SW480 (cell line): ENCODE data around the gene IL6.
A peak's percentile ranks its signal among the peaks of the same experiment; 100 is the strongest.
"Not testable (repeated sequence)": the region's sequence is repeated elsewhere in the genome, so short reads cannot be mapped to it uniquely, and the experiment has no call there.

Experiments
- DNase-seq: peaks from one replicate; pipeline ENCODE4 v3.0.0-alpha.2; 2016; ENCODE audit warnings: low spot score

IL6 gene

DNA sequence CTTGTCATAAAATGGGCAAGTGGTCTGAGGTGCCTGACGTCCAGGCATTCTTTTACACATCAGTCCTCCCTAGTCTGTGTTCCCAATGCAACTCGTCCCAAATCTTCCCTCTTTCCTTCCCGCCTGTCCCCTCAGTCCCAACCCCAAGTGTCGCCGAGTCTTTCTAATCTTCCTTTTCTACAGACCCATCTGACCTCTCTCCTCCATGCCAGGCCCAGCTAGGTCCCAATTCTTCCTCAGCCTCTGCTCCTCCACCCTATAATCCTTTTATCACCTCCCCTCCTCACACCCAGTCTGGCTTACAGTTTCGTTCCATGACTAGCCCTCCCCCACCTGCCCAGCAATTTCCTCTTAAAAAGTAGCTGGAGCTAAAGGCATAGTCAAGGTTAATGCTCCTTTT is 22.3 kb upstream of the IL6 start:
- not testable (repeated sequence) for DNase-seq

DNA sequence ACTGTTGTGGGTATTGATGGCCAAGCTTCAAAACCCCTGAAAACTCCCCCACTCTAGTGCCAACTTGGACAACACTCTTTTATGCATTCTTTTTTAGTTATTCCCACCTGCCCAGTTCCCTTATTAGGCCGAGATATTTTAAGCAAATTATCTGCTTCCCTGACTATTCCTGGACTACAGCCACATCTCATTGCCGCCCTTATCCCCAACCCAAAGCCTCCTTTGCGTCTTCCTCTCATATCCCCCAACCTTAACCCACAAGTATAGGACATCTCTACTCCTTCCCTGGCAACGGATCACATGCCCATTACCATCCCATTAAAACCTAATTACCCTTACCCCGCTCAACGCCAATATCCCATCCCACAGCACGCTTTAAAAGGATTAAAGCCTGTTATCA is 21.1 kb upstream of the IL6 start:
- DNase-seq = not testable (repeated sequence)

DNA sequence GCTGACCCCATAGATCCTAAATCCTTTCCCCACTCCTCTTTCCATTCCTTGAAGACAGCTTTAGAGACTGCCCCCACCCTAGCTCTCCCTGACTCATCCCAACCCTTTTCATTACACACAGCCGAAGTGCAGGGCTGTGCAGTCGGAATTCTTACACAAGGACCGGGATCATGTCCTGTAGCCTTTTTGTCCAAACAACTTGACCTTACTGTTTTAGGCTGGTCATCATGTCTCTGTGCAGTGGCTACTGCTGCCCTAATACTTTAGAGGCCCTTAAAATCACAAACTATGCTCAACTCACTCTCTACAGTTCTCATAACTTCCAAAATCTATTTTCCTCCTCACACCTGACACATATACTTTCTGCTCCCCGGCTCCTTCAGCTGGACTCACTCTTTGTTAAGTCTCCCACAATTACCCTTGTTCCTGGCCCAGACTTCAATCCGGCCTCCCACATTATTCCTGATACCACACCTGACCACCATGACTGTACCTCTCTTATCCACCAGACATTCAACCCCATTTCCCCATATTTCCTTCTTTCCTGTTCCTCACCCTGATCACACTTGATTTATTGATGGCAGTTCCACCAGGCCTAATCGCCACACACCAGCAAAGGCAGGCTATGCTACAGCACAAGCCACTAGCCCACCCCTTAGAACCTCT is 19.8 kb upstream of the IL6 start:
- DNase-seq = not testable (repeated sequence)

DNA sequence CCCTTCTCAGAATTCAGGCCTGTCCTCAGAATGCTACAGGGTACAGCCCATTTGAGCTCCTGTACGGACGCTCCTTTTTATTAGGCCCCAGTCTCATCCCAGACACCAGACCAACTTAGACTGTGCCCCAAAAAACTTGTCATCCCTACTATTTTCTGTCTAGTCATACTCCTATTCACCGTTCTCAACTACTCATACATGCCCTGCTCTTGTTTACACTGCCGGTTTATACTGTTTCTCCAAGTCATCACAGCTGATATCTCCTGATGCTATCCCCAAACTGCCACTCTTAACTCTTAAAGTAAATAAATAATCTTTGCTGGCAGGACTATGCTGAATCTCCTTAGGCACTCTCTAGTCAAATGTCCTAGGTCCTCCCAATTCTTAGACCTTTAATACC is 18.8 kb upstream of the IL6 start:
- DNase-seq = not testable (repeated sequence)

DNA sequence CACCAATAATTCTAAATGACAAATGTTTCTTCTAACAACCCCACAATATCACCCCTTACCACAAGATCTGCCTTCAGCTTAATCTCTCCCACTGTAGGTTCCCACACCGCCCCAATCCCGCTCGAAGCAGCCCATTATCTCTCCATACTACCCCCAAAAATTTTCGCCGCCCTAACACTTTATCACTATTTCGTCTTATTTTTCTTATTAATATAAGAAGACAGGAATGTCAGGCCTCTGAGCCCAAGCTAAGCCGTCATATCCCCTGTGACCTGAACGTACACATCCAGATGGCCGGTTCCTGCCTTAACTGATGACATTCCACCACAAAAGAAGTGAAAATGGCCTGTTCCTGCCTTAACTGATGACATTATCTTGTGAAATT is 18.3 kb upstream of the IL6 start:
- DNase-seq = not testable (repeated sequence)

DNA sequence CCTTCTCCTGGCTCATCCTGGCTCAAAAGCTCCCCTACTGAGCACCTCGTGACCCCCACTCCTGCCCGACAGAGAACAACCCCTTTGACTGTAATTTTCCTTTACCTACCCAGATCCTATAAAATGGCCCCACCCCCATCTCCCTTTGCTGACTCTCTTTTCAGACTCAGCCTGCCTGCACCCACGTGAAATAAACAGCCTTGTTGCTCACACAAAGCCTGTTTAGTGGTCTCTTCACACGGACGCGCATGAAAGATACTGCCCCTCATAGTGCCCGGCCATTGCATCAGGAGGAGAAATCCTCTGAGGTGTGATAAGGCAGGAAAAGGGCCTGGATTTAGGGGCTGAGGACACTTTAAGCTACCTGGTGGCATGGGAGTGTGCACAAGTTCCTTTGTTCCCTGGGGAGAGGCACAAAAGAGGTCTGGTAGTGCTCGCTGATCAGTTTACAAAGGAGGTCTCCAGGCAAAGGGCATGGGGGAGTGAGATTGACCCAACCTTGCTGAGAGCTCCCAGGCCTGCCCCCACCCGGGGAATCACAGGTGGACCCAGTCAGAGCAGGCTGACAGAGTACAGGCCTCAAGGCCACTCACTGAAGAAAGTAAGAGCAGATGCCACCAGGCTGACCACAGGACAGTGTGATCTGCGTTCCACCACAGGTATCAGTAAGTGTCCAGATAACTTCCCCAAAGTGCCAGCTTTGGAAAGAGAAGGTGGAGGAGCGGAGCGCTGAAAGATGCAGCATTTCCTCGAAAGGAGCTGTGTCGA is 17.8 kb upstream of the IL6 start:
- DNase-seq = not testable (repeated sequence)

DNA sequence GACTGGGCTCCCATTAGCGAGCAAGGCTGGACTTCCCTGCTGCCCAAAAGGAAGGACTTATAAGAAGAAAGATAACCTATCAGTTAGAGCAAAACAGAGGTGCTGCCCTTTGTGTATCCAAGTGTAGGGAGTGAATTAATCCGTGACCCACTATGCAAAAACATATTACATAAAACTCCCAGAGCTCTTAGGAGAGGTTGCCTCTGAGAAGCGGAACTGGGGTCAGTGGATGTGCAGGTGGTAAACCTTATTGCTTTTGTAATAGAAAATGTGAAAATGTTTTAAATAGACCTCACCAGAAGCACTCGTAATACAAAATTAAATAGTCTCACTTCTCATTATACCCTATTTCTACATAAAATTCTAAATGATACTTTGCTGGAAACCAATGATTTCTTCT is 17.1 kb upstream of the IL6 start:
- DNase-seq = no peak

DNA sequence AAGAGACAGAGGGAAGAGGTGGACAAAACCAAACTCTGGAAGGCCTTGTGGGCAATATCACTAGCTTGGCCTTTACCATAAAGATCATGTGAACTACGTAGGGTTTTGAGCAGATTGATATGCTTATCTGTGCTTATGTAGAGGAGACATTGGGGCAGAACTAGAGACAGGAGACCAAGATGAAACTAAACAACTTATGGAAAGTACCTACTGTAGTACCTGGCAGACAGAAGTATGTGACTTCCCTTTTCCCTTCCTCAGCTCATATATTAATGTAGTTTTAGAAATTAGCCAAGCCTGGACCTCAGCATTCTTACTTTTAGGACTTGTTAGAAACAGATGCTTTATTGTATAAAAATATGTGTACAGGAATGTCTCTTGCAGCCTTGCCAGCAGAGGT is 14.0 kb upstream of the IL6 start:
- no peak for DNase-seq

DNA sequence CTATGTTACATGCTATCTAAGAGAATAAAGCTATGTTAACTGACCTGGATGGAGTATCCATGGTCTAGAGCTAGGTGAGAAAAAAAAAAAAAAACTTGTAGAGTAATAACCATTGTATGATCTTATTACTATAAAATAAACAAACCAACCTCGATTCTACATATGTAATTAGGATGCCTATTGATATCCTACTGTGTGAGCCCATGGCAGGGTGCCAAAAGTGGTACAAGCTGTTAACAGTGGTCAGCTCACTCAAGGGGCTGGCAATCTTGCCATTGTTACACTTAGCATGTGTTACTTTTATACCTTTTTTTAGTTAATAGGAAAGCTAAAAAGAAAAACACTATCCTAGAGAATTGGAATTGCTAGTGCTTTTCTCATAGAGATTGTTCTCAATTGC is 13.5 kb upstream of the IL6 start:
- DNase-seq = no peak

DNA sequence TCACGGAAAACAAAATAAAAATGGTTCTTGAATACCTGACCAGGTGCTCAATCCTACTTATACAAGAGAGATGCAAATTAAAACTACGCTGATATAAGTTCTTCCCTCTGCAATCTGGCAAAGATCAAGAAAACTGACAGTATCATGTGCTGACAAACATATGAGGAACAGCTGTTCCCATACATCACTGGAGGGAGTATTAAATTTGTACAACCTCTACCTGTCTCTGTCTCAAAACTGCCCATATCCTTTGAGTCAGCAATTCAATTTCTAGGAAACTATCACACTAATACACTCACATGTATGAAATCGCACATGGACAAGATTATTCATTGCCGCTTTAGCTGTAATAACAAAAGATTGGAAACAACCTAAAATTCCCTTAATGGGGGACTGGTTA is 11.0 kb upstream of the IL6 start:
- no peak for DNase-seq

DNA sequence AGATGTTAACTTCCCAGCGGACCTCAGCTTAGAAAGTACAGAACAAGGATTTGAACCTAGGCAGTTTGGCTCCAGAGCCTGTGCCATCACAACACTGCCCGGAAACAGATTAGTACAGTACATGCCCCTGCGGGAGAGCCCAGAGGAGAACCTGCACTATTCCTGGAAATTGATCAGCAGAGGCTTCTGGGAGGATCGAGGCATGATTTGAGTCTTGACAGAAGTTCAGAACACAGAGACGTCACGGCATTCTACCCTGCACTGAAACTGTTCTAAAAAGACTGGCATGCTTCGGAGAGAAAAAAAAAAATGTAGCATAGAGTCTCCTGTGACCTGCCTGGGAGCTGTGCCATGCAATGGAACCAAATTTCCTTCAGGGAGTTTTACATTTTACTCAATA is 9.2 kb upstream of the IL6 start:
- no peak for DNase-seq

DNA sequence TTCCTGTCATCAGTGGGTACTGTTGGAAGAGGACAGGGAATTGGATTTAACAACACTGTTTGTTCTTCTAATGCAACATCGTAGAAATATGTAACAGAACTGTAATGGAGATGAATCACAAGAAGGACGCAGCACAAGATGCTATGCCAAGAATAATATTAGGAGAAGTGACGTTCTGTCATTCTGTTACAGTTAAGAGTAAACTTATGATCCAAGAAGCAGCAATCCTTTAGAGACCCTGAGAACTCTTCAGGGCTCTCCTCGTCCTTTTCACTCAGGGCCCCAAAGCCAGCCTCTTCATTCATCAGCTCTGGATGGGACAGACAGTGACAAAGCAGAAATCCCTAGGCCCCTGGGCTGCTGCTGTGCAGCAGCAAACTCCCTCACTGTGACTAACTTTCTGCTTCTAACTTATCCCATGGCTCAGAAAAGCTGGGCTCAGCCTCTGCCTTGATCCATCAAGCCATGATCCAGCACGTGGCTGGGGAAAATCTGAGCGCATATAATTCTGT is 8.7 kb upstream of the IL6 start:
- no peak for DNase-seq

DNA sequence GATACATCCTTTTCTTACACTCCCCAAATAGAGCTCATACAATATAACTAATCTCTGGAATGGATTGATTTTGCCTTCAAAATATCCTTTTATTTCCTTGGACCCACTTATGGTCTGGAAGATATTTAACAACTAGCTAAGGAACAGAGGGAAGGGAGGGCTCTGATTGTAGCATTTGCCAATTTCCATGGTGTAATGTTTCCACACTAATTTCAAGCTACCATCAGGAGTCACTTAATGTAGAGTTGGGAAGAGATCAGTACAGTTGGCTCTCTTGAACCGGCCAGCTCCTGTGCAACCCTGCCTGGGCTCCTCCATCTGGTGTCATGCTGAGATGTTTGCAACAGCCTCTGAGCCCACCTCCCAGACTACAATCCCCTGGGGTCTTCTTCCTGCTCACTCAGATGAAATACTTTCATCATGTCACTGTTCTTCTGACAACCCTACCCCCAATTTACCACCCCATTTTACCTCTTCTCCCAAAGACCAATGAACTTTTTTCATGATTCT is 8.0 kb upstream of the IL6 start:
- DNase-seq = no peak

DNA sequence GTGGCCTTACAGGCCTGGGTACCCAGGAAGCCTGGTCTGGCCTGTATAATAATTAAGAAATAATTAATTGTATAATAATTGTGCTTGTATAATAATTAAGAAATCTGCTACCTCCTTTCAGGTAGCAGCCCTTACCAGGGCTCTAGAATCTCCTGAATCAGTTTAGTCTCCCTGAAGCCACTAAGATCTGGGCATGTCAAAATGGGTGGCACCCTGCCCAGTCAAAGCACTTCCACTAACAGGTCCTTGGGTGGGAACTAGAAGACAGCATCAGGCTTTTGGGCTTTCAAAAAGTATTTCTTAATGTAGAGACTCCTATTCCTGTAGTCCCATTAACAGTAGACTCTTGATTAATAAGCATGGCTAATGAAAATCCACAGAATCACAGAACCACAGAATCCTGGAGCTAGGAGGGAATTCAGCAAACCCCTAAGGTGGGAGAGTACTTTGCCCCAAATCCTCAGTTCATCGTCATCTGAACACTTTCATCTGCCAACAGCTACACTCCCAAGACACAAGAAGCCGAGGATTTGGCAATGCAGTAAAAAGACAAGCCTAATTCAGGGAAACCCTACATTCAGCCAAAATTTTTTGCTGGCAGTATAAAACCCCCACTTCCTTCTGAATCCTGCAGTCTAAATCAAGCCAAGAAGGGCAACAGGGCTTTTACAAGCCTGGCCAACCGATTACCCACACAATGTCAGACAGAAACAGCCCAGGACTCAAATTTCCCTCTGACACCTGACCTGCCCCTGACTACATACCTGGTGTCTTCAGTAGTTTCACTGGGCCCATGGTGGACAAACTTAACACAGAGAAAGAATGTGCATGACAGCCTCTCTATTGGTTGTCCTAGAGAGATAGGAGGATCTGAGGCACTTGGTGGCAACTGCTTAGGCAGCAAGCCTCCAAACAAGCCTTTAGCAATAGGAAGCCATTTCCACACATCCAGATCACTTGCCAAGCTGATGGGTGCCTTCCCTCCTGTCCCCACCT is 5.9 kb upstream of the IL6 start:
- DNase-seq = no peak

DNA sequence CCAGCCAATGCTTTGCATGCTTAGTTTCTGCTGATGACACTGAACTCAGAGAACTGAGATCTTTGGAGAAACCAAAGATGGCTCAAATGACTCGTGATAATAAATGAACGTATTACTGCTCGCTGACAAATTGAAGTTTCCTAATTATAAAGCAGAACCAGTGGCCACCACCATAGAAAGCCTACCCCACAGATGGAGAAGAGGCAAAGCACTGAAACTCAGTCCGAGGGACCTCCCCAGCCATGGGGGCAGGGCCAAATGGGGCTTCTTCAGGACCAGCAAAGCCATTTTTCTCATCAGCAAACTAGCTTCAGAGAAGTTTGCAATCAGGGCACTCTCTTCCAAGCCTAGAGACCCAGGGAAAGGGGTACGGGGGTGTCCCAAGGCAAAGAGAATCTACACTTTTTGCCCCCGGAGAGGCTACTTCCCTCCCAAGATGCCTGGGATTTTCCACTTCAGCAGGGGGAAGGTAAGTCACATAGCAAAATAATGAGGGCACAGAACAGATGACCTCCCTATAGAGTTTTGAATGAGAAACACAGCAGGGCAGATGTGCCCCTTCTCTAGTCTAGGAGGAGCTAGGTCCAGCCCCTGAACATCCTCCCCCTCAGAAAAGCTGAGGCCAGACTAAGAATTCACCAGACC is 4.3 kb upstream of the IL6 start:
- DNase-seq = no peak

DNA sequence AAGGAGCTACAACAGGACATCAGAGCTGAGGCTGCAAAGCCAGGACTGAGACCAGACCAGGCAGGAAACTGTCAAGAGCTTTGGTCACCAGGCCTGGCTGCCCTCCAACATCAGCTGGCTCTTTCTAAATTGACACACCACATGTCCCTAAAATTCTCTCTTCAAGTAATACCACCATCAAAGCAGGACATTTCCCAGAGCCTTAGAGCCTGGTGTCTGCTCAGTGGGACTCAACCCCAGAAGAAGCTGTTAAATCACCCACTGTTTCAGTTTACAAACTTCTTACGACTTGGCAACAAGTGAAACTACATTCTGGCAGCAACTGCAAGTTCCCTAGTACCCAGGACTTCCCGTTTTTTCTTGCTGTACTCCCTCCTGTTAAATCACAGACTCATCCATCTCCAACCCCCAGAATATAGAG is 3.8 kb upstream of the IL6 start:
- no peak for DNase-seq

DNA sequence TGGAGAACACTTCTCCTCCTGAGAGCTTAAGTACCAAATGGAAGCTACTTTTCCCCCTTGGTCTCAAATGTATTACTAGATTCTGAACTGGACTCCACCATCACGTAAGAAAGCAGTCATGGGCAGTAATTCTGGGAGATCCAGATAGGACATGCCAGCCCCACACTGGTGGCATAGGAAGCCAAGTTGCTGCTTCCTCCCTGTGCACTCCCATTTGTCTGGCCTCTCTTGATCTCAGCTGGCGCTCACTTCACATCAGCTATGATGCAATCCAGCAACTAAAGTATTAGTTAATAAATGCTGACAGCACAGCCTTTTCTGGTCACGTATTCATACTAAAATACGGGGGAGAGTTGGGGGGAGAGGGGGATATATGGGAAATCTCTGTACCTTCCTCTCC is 3.4 kb upstream of the IL6 start:
- DNase-seq = no peak

DNA sequence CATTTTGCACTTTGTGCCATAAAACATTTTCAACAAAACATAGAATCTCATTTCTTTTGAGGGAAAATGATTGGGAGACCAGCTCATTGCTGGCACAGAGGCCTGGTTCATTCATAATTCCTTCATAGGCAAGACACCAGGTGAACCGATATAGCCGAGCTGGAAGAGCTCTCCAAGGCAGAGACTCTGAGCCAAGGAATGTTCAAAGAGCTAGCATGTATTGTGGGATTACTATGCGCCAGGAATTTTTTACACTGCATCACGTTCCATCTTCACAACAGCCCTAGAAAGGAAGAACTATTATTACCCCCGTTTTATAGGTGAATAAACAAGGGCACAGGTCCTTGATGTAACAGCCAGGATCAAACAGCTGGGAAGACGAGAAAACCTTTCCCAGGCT is 2.1 kb upstream of the IL6 start:
- DNase-seq = no peak

DNA sequence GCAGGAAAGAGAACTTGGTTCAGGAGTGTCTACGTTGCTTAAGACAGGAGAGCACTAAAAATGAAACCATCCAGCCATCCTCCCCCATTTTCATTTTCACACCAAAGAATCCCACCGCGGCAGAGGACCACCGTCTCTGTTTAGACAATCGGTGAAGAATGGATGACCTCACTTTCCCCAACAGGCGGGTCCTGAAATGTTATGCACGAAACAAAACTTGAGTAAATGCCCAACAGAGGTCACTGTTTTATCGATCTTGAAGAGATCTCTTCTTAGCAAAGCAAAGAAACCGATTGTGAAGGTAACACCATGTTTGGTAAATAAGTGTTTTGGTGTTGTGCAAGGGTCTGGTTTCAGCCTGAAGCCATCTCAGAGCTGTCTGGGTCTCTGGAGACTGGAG is 1.4 kb upstream of the IL6 start:
- DNase-seq = peak; percentile 31

DNA sequence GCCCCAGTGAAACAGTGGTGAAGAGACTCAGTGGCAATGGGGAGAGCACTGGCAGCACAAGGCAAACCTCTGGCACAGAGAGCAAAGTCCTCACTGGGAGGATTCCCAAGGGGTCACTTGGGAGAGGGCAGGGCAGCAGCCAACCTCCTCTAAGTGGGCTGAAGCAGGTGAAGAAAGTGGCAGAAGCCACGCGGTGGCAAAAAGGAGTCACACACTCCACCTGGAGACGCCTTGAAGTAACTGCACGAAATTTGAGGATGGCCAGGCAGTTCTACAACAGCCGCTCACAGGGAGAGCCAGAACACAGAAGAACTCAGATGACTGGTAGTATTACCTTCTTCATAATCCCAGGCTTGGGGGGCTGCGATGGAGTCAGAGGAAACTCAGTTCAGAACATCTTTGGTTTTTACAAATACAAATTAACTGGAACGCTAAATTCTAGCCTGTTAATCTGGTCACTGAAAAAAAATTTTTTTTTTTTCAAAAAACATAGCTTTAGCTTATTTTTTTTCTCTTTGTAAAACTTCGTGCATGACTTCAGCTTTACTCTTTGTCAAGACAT is 574 bp upstream of the IL6 start:
- peak; percentile 61 for DNase-seq

DNA sequence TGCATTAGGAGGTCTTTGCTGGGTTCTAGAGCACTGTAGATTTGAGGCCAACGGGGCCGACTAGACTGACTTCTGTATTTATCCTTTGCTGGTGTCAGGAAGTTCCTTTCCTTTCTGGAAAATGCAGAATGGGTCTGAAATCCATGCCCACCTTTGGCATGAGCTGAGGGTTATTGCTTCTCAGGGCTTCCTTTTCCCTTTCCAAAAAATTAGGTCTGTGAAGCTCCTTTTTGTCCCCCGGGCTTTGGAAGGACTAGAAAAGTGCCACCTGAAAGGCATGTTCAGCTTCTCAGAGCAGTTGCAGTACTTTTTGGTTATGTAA is 675 bp downstream of the IL6 start:
- DNase-seq = no peak
